GM18868 (cell line): ENCODE results near the gene SUMF1.

Source experiments
- ATAC-seq: cut with Tn5 transposase; IDR thresholded peaks from one replicate; pipeline ENCODE4 v1.9.1; 2021; ENCODE audit warnings: mild to moderate bottlenecking, moderate library complexity; ENCODE audit not compliant: unreplicated experiment

SUMF1 gene

DNA sequence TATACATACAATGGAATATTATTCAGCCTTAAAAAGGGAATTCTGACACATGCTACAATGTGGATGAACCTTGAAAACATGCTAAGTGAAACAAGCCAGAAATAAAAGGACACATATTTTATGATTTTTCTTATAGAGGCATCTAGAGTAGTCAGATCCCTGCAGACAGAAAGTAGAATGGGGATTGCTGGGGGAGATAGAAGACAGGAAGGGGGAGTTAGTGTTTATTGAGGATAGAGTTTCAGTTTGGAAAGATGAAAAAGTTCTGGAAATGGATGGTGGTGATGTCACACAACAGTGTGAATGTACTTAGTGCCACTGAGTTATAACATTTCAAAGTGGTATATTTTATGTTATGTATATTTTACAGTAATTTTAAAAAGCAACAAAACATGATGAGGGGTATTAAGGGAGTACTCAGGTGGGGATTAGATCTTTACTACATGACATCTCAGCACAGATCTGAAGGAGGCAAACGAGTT is 30.8 kb upstream of the SUMF1 start:
- no peak for ATAC-seq

DNA sequence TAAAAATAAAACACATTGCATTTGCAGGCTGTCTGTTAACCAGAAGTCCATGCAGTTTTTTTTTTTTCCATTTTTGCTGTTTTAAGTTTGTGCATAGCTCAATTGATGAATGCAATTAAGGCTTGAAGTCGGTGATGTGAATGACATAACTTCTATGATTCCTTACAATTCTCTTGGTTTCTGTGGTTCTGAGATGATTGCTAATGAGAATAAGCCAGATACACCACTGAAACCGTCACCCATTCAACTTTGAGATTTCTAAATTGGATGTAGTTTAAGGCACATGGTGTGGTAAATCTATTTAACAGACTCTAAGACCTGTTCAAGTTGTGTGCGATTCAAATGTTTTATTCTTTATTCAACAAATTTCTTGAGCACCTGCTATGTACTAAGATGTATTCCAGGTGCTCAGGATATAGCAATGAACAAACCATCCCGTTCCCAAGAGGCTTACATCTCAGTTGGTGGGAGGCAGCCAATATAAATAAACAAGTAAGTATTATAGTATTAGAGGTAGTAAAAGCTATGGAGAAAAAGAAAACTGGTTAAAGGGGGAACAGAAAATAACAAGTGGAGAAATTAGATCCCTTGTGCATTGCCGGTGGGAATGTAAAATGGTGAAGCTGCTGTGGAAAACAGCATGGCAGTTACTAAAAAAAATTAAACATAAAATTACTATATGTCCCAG is 30.1 kb upstream of the SUMF1 start:
- no peak for ATAC-seq

DNA sequence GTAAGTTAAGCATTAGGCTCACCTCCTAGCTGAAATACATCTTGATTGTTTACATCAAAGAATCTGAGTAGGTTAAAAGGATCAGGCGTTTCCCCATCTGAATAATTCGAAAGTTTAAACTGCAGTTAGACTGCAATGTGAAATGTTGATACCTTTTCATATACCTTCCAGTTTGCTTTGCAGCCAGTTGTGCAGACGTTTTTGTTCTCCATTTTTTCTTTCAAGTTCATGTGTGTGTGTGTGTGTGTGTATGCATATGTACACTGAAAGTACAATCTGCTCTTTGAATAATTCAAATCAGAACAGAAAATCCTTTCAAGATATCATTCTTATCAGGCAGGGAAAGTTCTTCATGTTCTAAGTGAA is 29.0 kb upstream of the SUMF1 start:
- no peak for ATAC-seq

DNA sequence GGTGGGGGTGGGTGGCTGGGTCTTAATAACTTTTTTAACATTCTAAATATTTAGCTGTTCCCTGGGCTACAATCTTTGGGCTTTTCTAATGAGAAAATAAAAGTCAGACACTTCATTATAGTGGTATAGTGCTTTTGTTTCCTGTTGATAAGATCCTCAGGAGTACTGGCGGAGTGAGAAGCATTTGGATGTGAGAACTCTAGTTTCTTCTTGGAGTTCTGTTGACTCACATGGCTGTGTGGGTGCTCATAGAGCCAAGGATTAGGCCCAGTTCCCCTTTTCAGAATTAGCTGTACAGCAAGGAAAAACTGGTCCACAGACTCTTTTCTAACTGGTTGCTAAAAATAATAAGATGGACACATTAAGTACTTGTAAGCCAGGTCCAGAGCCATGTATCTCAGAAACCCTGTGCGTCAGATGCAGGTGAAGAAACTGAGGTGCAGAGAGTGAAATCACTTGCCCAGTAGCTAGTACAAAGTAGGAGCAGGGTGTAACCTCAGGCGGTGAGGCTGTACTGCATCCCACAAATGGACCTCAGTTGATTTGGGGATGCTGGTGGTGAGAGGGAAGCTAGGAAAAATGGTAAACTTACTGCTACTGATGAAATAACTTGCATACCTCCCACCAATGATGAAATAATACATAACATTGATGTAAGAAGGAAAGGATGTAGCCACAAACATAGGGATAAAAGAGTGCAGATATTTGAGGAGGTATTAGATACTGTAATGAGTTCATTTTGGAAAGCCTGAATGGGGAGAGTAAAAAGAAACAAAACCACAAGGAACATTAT is 28.4 kb upstream of the SUMF1 start:
- no peak for ATAC-seq

DNA sequence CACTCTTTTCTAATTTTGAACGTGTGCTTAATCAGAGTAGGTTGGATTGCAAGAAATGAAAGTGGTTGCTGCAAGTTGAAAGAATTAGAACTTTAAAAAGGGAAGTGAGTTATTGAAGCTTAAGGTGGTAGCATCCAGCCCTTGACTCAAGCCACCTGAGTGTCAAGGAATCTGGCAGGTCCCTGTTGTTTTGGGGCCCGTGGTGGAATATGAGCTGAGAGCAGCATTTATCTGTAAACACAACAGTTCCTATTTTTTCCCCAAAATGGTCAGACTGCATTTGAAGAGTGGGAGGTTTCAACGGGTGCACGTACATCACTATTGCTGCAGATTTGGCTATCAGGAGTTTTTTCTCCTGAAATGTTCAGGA is 27.8 kb upstream of the SUMF1 start:
- ATAC-seq, result peak; percentile 36

DNA sequence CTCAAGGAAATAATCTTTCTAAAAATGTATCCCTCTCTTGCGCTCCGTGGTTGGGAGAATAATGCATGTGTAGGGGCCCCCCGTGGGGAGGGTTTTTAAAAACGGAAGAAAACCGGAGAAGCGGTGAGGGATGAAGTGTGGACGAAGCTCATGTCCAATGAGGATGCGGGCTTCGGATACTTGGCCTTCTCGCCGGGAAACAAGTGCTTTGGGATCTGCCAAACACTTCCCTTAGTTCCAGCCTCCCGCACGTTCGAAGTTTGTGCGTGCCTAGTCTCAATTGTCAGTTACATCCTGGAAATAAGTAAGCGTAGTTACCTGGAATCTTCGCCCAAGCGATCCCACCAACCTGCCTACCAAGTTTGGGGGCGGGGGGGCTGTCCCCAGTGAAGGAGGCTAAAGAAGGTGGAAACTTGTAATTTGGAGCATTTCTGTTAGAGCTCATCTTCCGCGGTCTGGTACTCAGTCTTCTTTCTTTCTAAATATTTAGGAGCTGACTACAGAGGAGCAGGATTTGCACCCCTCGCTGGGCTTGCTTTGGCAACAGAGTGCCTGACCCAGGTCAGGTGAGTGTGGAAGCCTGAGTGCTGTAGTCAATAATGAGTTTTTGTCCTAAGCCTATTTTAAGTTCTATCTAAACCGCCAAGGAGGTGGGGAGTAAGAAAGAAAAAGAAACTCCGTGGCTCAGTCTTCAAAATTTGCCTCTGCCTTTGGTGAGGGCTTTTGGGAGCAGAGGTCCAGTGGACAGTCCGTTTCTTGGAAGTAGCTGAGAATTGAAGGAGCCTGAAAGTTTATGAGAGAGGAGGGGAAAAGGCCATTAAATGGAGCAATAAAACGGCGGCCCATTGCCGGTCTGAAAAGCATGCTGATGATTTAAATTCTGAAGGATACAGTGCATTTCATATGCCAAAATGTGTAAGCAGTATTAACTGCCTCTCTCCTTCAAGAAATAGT is 27.1 kb upstream of the SUMF1 start:
- no peak for ATAC-seq

DNA sequence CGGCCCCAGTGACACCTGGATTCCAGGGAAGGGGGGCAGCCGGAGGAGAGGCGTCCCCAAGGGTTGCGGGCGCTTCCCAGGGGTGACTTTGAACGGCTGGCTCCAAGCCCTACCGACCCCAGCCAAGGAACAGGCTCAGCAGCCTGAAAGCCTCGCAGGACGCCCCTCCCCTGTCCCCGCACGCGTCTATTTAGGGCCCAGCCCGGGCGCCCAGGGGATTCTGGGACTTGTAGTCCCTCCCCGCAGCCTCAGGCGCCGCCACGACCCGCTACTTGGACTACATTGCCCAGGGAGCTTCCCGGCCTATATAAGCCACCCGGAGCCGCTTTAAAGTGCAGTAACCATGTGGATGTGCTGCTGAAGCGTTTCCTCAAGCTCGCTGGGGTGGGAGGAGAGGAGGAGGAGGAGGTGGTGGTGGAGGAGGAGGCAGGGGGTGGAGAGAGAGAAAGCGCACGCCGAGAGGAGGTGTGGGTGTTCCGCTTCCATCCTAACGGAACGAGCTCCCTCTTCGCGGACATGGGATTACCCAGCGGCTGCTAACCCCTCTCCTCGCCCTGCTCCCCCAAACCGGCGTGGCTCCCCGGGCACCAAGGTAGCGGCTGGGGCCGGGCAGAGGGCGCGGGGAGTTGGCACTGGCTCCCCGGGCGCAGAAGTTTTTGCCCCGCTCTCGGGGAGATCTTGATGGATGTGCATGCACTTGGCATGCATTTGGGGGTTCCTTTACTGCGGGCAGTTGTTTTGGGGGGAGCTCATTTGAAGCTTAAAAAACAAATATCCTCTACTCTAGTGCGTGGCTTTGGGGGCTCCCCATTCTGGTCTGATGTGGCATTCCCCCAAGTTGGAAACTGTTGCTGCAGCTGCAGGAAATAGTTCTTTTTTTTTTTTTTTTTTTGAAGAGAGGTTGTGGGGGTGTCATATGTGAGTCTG is 26.2 kb upstream of the SUMF1 start, which contains the start of gene ITPR1:
Gene ITPR1, plus strand, starts transcription at position 335 of the 927 bp plus-strand sequence. CDS start 23,144 bp downstream, outside the sequence.
- ATAC-seq, result peak; percentile 92

DNA sequence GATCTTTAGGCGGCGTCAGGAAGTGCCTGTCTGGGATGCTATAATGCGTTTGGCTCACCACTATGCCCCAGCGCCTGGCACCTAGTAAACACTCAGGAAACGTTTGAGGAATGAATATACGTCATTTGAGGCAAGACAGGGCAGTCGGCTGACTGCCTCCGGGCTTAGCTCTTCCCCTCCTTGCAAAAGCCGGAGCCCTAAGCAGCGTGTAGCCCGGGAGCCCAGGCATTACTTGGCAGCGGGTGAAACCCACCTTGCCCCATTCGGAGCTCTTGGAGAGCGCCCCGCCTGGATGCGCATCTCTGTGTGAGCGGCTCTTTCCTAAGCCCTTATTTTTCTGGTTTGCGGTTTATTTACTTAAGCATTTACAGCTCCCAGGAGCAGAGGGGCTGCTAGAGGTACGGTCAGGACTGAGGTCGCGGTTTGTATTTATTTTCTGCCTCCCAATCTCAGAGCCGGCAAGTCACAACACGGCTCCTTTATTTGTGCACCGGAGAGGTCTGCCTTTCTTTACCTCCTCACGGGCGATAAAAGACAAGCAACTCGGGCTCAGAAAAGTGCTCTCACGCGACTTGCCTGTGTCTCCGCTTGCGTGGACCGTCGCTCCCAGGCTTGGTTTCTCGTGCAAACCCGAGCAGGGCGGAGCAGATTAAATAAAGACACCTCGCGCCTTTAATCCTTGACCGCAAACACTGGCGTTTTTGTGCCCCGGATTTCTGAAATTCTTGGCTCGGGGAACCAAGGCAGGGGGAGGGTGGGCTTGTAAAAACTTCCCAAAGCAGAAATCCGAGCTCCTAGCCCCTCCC is 25.3 kb upstream of the SUMF1 start:
- ATAC-seq, result no peak

DNA sequence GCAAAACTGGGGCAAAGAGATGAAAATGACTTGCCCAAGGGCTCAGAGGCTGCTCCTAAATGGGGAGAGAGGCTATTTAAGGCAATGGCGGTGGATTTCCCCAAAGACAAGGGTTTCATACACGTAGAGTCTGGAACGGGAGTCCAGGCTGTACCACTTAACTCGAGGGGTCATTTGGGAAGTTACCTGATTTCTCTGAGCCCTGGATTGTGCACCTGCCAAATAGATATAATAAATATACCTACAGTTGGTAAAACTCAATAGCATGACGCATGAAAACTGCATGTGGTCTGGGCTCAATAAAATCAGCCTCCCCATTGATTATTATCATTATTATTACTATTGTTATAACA is 24.8 kb upstream of the SUMF1 start:
- ATAC-seq, result no peak

DNA sequence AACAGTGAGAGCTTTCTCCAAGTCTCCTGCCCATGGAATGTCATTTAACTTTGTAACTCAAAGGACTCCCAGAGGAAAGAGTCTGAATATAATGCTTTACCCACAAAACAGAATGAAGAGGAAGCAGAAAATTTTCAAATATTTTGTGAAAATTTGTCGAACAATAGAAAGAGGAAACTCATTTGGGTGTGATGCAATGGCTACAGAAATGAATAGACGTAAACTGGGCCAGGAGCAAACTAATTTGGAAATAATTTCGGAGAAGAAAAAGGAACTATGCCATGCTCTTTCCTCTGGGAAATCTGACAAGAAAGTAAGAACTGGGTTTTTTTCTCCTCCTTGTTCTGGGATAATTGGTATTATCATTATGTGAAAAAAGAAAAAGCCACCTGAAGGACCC is 11.2 kb upstream of the SUMF1 start:
- ATAC-seq, result no peak

DNA sequence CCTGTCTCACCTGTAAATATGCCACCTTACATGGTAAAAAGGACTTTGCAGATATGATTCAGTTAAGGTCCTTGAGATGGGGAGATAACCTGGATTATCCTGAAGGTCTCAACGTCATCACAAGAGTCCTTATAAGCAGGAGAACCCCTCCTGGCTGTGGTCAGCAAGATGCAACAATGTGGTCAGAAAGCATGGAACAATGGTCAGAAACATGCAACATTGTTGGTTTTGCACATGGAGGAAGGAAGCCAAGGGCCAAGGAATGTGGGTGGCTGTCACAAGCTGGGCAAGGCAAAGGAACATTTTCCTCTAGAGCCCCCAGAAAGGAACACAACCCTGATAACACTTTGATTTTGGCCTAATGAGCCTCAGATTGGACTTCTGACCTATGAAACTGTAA is 9.4 kb upstream of the SUMF1 start:
- no peak for ATAC-seq

DNA sequence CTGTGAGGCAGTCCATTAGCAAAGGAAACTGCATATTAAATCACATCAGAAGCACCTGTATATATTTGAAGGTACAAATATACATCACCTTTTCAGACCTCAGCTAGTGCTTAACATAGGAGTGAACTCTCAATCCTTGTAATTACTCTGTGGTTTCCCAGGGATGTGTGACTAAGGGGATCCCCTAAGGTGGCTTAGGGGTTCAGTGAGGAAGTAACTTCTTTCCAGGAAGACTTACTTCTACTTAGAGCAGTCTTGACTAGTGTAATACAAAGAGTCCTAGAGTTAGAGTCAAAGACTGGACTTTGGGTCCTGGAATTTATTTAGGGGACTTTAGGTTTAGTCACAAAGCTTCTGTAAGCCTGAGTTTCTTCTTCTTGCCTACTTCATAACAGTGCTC is 8.7 kb upstream of the SUMF1 start:
- ATAC-seq, result no peak

DNA sequence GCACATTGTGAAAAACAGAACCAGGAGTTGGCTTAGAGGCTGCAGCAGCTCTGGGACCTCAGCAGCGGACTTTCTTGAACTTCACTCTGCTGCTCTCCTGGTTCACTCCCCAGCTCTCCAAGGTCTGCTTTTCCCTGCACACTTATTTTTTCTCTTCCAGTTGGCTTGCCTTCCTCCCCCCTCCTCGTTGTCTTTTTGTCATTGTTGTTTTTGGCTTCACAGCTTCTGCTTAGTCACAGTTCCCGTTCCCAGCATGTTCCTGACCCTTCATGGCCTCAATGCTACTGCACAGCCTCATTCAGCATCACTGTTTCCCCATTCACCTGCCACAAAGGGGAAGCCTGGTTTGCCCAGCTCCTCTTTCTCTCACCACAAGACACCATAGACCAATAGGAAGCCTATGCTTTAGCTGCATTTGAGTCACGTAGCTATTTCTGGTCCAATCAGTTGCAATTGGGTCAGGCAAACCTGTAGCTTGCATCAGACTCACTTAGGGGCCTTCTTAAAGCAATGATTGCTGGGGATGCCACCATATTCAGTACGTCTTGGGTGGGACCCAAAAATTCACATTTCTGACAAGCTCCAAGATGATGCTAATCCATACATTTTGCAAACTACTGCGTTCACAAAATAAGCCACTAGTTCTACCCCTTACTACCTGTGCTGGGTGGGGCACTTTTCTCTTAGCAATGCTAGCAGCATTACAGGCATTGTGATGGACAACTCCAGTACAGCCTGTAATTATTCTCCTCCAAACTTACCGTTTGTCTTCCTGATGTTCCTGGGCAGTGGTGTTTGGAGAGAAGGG is 7.8 kb upstream of the SUMF1 start:
- peak; percentile 60 for ATAC-seq

DNA sequence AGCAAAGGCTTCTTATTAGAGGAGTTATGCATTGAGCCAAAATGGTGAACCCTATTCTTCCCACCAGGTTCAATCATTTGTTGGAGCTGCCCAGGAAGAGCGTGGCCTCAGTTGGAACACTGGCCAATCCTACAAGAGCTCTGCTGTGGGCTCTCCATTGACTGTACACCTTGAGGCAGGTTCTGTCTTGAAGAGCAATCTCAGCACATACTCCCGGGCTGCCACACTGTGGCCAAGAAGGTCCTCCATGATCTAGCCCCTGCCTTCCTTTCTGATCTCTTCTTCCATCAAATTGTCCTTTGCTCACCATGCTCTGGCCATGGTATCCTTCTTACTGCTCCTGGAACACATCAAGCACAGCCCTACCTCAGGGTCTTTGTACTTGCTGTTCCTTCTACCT is 5.7 kb upstream of the SUMF1 start:
- no peak for ATAC-seq

DNA sequence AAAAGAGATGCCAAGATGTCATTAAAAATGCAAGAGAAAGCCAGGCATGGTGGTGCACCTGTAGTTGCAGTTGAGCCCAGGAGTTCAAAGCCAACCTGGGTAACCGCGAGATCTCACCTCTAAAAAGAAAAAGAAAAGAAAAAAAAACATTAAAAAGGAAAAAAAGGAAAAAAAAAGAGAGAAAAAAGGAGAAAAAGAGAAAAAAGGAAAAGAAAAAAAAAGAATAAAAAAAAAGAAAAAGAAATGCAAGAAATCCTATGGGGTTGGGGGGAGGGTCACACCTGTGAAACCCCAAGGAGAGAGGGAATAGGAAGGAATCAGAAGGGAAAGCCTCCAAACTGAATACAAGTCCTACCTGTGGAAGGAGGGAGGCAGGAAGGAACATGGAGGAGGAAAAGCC is 5.2 kb upstream of the SUMF1 start:
- no peak for ATAC-seq

DNA sequence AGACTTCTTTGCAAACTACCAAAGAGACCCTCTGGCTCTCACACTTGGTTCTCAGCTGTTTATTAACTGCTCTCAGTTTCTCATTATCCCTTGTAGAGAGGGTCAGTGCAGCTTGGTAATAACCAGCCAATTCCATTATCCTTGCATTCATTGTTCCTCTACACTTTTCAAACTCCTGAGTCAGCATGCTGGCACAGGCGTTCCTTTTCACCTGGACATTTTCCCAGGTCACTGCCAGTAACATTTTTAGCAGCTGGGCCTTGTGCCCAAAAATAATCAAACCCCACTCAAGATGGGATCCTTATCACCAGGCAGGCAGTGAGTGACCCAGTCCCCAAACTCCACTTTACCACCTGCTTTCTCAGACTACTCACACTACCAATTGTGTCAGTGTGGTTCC is 4.8 kb upstream of the SUMF1 start:
- ATAC-seq, result no peak

DNA sequence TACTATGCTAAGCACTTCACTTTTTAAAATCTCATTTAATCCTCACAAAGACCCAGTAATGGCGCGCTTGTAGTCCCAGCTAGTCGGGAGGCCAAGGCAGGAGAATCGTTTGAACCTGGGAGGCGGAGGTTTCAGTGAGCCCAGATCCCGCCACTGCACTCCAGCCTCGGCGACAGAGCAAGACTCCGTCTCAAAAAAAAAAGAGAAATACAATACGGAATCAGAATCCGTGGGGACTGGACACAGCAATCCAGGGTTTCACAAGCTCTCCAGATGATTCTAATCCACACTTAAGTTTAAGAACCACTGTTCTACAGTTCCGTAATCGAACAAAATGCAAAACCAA is 426 bp upstream of the SUMF1 start:
- ATAC-seq, result no peak

DNA sequence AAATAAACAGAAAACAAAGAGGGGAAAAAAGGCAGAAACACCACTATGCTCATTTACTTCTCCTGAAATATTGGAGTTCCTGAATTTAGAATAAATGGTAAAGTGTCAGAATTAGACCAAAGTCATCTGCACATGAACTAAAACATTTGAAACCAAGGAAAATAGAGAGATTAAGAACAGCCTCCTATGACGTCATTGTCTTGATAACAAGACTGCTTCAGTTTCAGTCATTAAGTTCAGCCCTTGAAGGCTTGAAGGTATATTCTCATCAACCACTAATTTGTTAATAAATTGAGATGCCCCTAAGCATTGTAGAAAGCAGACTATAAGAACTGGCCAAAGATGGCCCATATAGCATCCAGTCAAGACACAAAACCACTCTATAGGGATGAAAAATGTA is 2.5 kb downstream of the SUMF1 start:
- no peak for ATAC-seq
